WTC11 (cell line): Measurements from ENCODE around the gene FEM1A. TPM values are rescaled to one million over a fixed set of nuclear protein-coding genes. Genes with fewer than 3 reads are reported as not detected.
A peak's percentile ranks its signal among the peaks of the same experiment; 100 is the strongest.

Experiments
- ATAC-seq: fragments of 200-7000 bp; cut with Tn5 transposase; 2 replicates; pipeline ENCODE4 v1.10.0; 2021; ENCODE audit warnings: mild to moderate bottlenecking, moderate library complexity
- CTCF ChIA-PET: fragments of 300-600 bp; sonication (Branson Sonifier 250); formaldehyde crosslinking; loops from one replicate; lab custom pipeline; 2021; ENCODE audit warnings: antibody characterized with exemption; lab: Charles Lee
- POLR2A ChIA-PET: fragments of 350-600 bp; sonication (Branson Sonifier 250); formaldehyde crosslinking; loops from one replicate; lab custom pipeline; 2021; ENCODE audit warnings: antibody characterized with exemption; lab: Charles Lee
- DNase-seq: peaks from one replicate; pipeline ENCODE4 v3.0.0; 2021; ENCODE audit warnings: low spot score
- H3K27ac Mint-ChIP-seq: 2 replicates; pipeline ENCODE4 v1.8.0; 2021; ENCODE audit warnings: mixed read lengths
- H3K27me3 Mint-ChIP-seq: 2 replicates; pipeline ENCODE4 v1.8.0; 2021; ENCODE audit warnings: low read depth, mild to moderate bottlenecking, moderate library complexity, mixed read lengths
- H3K36me3 Mint-ChIP-seq: 2 replicates; pipeline ENCODE4 v1.8.0; 2021; ENCODE audit warnings: mixed read lengths
- H3K4me1 Mint-ChIP-seq: 2 replicates; pipeline ENCODE4 v1.8.0; 2022; ENCODE audit warnings: mixed read lengths
- H3K4me3 Mint-ChIP-seq: 2 replicates; pipeline ENCODE4 v1.8.0; 2021; ENCODE audit warnings: mild to moderate bottlenecking, moderate library complexity, mixed read lengths
- H3K9me3 Mint-ChIP-seq: 2 replicates; pipeline ENCODE4 v1.8.0; 2021; ENCODE audit warnings: mixed read lengths
- ATF1 ChIP-seq: sonication (generic); formaldehyde crosslinking; IDR thresholded peaks from 2 replicates; pipeline ENCODE4 v1.8.1; 2023; ENCODE audit warnings: mild to moderate bottlenecking, moderate library complexity, missing genetic modification reagents
- CREB1 ChIP-seq: sonication (generic); formaldehyde crosslinking; IDR thresholded peaks from 2 replicates; pipeline ENCODE4 v1.8.0; 2023; ENCODE audit warnings: mild to moderate bottlenecking, missing genetic modification reagents
- E2F4 ChIP-seq: sonication (generic); formaldehyde crosslinking; IDR thresholded peaks from 2 replicates; pipeline ENCODE4 v1.8.1; 2022; ENCODE audit warnings: low read depth, mild to moderate bottlenecking, moderate library complexity, missing genetic modification reagents, borderline replicate concordance
- ELF4 ChIP-seq: sonication (generic); formaldehyde crosslinking; IDR thresholded peaks from 2 replicates; pipeline ENCODE4 v1.8.1; 2022; ENCODE audit warnings: low read depth, mild to moderate bottlenecking, moderate library complexity, missing genetic modification reagents
- FOXJ3 ChIP-seq: sonication (generic); formaldehyde crosslinking; IDR thresholded peaks from 2 replicates; pipeline ENCODE4 v1.9.0; 2021; ENCODE audit warnings: missing genetic modification reagents, mild to moderate bottlenecking, borderline replicate concordance
- MLX ChIP-seq: sonication (generic); formaldehyde crosslinking; IDR thresholded peaks from 2 replicates; pipeline ENCODE4 v1.8.1; 2023; ENCODE audit warnings: mild to moderate bottlenecking, missing genetic modification reagents, moderate library complexity
- NFE2L1 ChIP-seq: sonication (generic); formaldehyde crosslinking; IDR thresholded peaks from 2 replicates; pipeline ENCODE4 v1.8.1; 2023; ENCODE audit warnings: missing genetic modification reagents
- NFYB ChIP-seq: sonication (generic); formaldehyde crosslinking; conservative IDR thresholded peaks from 2 replicates; pipeline ENCODE4 v1.8.0; 2022; ENCODE audit warnings: low read depth, missing genetic modification reagents
- NR1H2 ChIP-seq: sonication (generic); formaldehyde crosslinking; IDR thresholded peaks from 2 replicates; pipeline ENCODE4 v1.9.0; 2021; ENCODE audit warnings: mild to moderate bottlenecking, moderate library complexity, missing genetic modification reagents
- PREB ChIP-seq: sonication (generic); formaldehyde crosslinking; IDR thresholded peaks from 2 replicates; pipeline ENCODE4 v1.8.1; 2022; ENCODE audit warnings: mild to moderate bottlenecking, missing genetic modification reagents, moderate library complexity, borderline replicate concordance
- RELA ChIP-seq: sonication (generic); formaldehyde crosslinking; IDR thresholded peaks from 2 replicates; pipeline ENCODE4 v1.8.1; 2022; ENCODE audit warnings: missing genetic modification reagents, mild to moderate bottlenecking, borderline replicate concordance
- SMAD4 ChIP-seq: sonication (generic); formaldehyde crosslinking; IDR thresholded peaks from 2 replicates; pipeline ENCODE4 v1.8.0; 2022; ENCODE audit warnings: mild to moderate bottlenecking, missing genetic modification reagents
- TP53 ChIP-seq: sonication (generic); formaldehyde crosslinking; IDR thresholded peaks from 2 replicates; pipeline ENCODE4 v1.8.1; 2023; ENCODE audit warnings: mild to moderate bottlenecking, missing genetic modification reagents
- ZBTB43 ChIP-seq: sonication (generic); formaldehyde crosslinking; IDR thresholded peaks from 2 replicates; pipeline ENCODE4 v1.8.1; 2023; ENCODE audit warnings: mild to moderate bottlenecking, missing genetic modification reagents
- ZNF121 ChIP-seq: sonication (generic); formaldehyde crosslinking; IDR thresholded peaks from 2 replicates; pipeline ENCODE4 v1.8.0; 2023; ENCODE audit warnings: missing genetic modification reagents
- ZNF425 ChIP-seq: fragments of 250-450 bp; sonication (Bioruptor Pico); conservative IDR thresholded peaks from 2 replicates; pipeline ENCODE4 v1.9.0; 2021; ENCODE audit warnings: mild to moderate bottlenecking
- ZNF532 ChIP-seq: fragments of 250-450 bp; sonication (Bioruptor Pico); IDR thresholded peaks from 2 replicates; pipeline ENCODE4 v1.9.0; 2021; ENCODE audit warnings: mild to moderate bottlenecking, borderline replicate concordance
- ZNF671 ChIP-seq: fragments of 250-450 bp; sonication (Bioruptor Pico); IDR thresholded peaks from 2 replicates; pipeline ENCODE4 v1.8.0; 2021; ENCODE audit warnings: mild to moderate bottlenecking
- ZSCAN18 ChIP-seq: fragments of 250-450 bp; sonication (Bioruptor Pico); IDR thresholded peaks from 2 replicates; pipeline ENCODE4 v2.1.2; 2022; ENCODE audit warnings: mild to moderate bottlenecking, moderate library complexity
- total RNA-seq: library from RNA; stranded (reverse); gene quantifications from 3 replicates; pipeline ENCODE4 v1.2.3, GENCODE V29; 2021

Gene FEM1A
- total RNA-seq, 1 experiment from 2014 or later = 15.7 TPM

- Mint-ChIP-seq H3K4me3 (no peak overlapping the region), H3K9me3 (no peaks in the 10 kb centered on the region), H3K27me3 (peaks cover 29% of the 10 kb centered on the region), H3K27ac (no peak overlapping the region), H3K36me3 (no peaks in the 10 kb centered on the region), H3K4me1 (no peaks in the 10 kb centered on the region)
- ATAC-seq (no peak), DNase-seq (no peak)
- no peak for TF ChIP-seq ELF4
- TF ChIP-seq FOXJ3 (CRISPR knock-in tag) = no peak
- no peak for TF ChIP-seq ZNF671 (CRISPR knock-in tag)
- no peak for TF ChIP-seq TP53
- TF ChIP-seq RELA (CRISPR knock-in tag) = no peak
- no peak for TF ChIP-seq SMAD4
- TF ChIP-seq NFE2L1 (CRISPR knock-in tag) = no peak
- TF ChIP-seq NR1H2 (CRISPR knock-in tag) = no peak
- no peak for TF ChIP-seq ZBTB43 (CRISPR knock-in tag)
- TF ChIP-seq MLX (CRISPR knock-in tag) = no peak
- no peak for TF ChIP-seq ATF1 (CRISPR knock-in tag)
- no peak for TF ChIP-seq NFYB (CRISPR knock-in tag)
- TF ChIP-seq PREB (CRISPR knock-in tag) = no peak
- ChIA-PET CTCF (interaction anchor here (1.3 to 4.1 kb wide), 2 partner anchors 20 to 23 kb away, joined by 4 to 24 read pairs; no protein-coding TSS in a partner anchor), POLR2A (interaction anchor here (0.6 to 0.7 kb wide), 2 partner anchors 92 to 170 kb away, joined by 6 to 9 read pairs; no protein-coding TSS in a partner anchor)
These were observed 37.6 kb downstream of the FEM1A start for GRCh38 chr19:4829001-4829712.

GRCh38 chr19:4830332-4830731, 38.8 kb downstream of the FEM1A start:
- no peak for DNase-seq
- no peaks in the 10 kb centered on the region for H3K9me3 Mint-ChIP-seq
- H3K4me3 Mint-ChIP-seq = peak overlapping the region; percentile 62
- no peak overlapping the region for H3K27ac Mint-ChIP-seq
- H3K4me1 Mint-ChIP-seq = no peaks in the 10 kb centered on the region
- ATAC-seq = no peak
- TF ChIP-seq CREB1 (CRISPR knock-in tag) (no peak), E2F4 (no peak)
- CTCF ChIA-PET = interaction anchor here (2.1 to 2.5 kb wide), 2 partner anchors 21 kb away, joined by 13 to 14 read pairs; no protein-coding TSS in a partner anchor
- H3K27me3 Mint-ChIP-seq = peaks cover 29% of the 10 kb centered on the region
- POLR2A ChIA-PET = interaction anchor here (0.5 kb wide), 1 partner anchor 350 kb away, joined by 3 read pairs; no protein-coding TSS in a partner anchor
- no peaks in the 10 kb centered on the region for H3K36me3 Mint-ChIP-seq

- DNase-seq = no peak
- H3K27ac Mint-ChIP-seq = no peak overlapping the region
- no peaks in the 10 kb centered on the region for H3K4me1 Mint-ChIP-seq
- CTCF ChIA-PET = interaction anchor here (0.5 to 2.5 kb wide), 4 partner anchors 14 to 1525 kb away, joined by 3 to 14 read pairs (median 8); no protein-coding TSS in a partner anchor
- no peaks in the 10 kb centered on the region for H3K36me3 Mint-ChIP-seq
- TF ChIP-seq ZSCAN18 (CRISPR knock-in tag) (no peak), ZNF425 (CRISPR knock-in tag) (no peak), ZNF532 (CRISPR knock-in tag) (no peak), ZNF121 (CRISPR knock-in tag) (no peak)
- TF ChIP-seq, all 79 proteins: peak for 0
- no peak for ATAC-seq
- POLR2A ChIA-PET = interaction anchor here (0.5 kb wide), 1 partner anchor 349 kb away, joined by 3 read pairs; no protein-coding TSS in a partner anchor
- Mint-ChIP-seq H3K27me3 (peaks cover 29% of the 10 kb centered on the region), H3K4me3 (peak overlapping the region; percentile 62), H3K9me3 (no peaks in the 10 kb centered on the region)
These were observed 39.3 kb downstream of the FEM1A start for GRCh38 chr19:4830768-4831265.
